IMR-90 (cell line): ENCODE measurements around the gene NCKAP5. TPM values are rescaled to one million over a fixed set of nuclear protein-coding genes. Genes with fewer than 3 reads are reported as not detected.

Experiments used
- ATAC-seq: fragments of 200-7000 bp; cut with Tn5 transposase; 2 replicates; pipeline ENCODE4 v1.9.1; 2020; ENCODE audit warnings: low read depth, mild to moderate bottlenecking, moderate library complexity
- BruUV-seq: library from RNA; stranded (reverse); fragments of 400-500 nt; replicated peaks from 2 replicates; lab custom pipeline; 2021; lab: Mats Ljungman, UMichigan
- CTCF ChIA-PET: fragments of 300-600 bp; formaldehyde crosslinking; extraction: SDS; loops from one replicate; lab custom pipeline; 2021; ENCODE audit warnings: antibody characterized with exemption; lab: Yijun Ruan, JAX
- POLR2A ChIA-PET: fragments of 300-600 bp; sonication (Branson Sonifier 250); formaldehyde crosslinking; loops from one replicate; lab custom pipeline; 2022; ENCODE audit warnings: antibody characterized with exemption; ENCODE audit not compliant: unreplicated experiment; lab: Charles Lee
- DNase-seq: peaks from one replicate; pipeline ENCODE4 v3.0.0; 2013
- H2AFZ ChIP-seq: replicated peaks from 2 replicates; pipeline ENCODE3; 2013; ENCODE audit warnings: low read length, mild to moderate bottlenecking; ENCODE audit not compliant: poor library complexity
- H2AK5ac ChIP-seq: 2 replicates; pipeline ENCODE4 v1.6.1; 2013; ENCODE audit warnings: low read depth, low read length, inconsistent platforms
- H2AK9ac ChIP-seq: replicated peaks from 2 replicates; pipeline ENCODE3; 2013; ENCODE audit warnings: mild to moderate bottlenecking, low read depth, low read length, moderate library complexity; ENCODE audit not compliant: poor library complexity
- H2BK120ac ChIP-seq: 2 replicates; pipeline ENCODE4 v1.6.1; 2013; ENCODE audit warnings: low read depth, low read length, inconsistent platforms
- H2BK15ac ChIP-seq: 3 replicates; pipeline ENCODE4 v1.6.1; 2013; ENCODE audit warnings: low read depth, low read length, inconsistent platforms
- H2BK20ac ChIP-seq: 2 replicates; pipeline ENCODE4 v1.6.1; 2013; ENCODE audit warnings: low read depth, mild to moderate bottlenecking, inconsistent platforms, low read length, moderate library complexity
- H2BK5ac ChIP-seq: 2 replicates; pipeline ENCODE4 v1.6.1; 2013; ENCODE audit warnings: mild to moderate bottlenecking, low read depth, low read length, inconsistent platforms; ENCODE audit not compliant: poor library complexity, severe bottlenecking
- H3K14ac ChIP-seq: replicated peaks from 2 replicates; pipeline ENCODE4 v1.6.1; 2013; ENCODE audit warnings: low read depth, low read length, inconsistent platforms
- H3K18ac ChIP-seq: 2 replicates; pipeline ENCODE4 v1.6.1; 2013; ENCODE audit warnings: low read depth, low read length, control low read depth
- H3K23ac ChIP-seq: 2 replicates; pipeline ENCODE4 v1.6.1; 2013; ENCODE audit warnings: low read depth, low read length, inconsistent platforms
- H3K27ac ChIP-seq: 2 replicates; pipeline ENCODE4 v1.5.1; 2013; ENCODE audit warnings: mild to moderate bottlenecking, control low read depth, low read length; ENCODE audit not compliant: insufficient read depth
- H3K27me3 ChIP-seq: 2 replicates; pipeline ENCODE4 v1.6.1; 2013; ENCODE audit warnings: low read length; ENCODE audit not compliant: control insufficient read depth, insufficient read depth
- H3K36me3 ChIP-seq: 2 replicates; pipeline ENCODE4 v1.6.1; 2013; ENCODE audit warnings: low read length, mixed read lengths; ENCODE audit not compliant: control insufficient read depth, insufficient read depth
- H3K4ac ChIP-seq: 2 replicates; pipeline ENCODE4 v1.6.1; 2013; ENCODE audit warnings: low read depth, low read length, inconsistent platforms
- H3K4me1 ChIP-seq: 2 replicates; pipeline ENCODE4 v1.6.1; 2013; ENCODE audit warnings: low read length, mixed read lengths; ENCODE audit not compliant: control insufficient read depth, insufficient read depth
- H3K4me2 ChIP-seq: 2 replicates; pipeline ENCODE4 v1.6.1; 2013; ENCODE audit warnings: low read depth, mild to moderate bottlenecking, control low read depth, low read length, moderate library complexity
- H3K4me3 ChIP-seq: 2 replicates; pipeline ENCODE4 v1.5.1; 2013; ENCODE audit warnings: low read depth, mild to moderate bottlenecking, control low read depth, low read length, moderate library complexity; ENCODE audit not compliant: insufficient read depth
- H3K56ac ChIP-seq: 2 replicates; pipeline ENCODE4 v1.6.1; 2013; ENCODE audit warnings: low read length, inconsistent platforms; ENCODE audit not compliant: insufficient read depth; ENCODE audit errors: extremely low read depth
- H3K79me1 ChIP-seq, 2 experiments: 2 replicates each; pipeline ENCODE4 v1.6.1; 2013; ENCODE audit warnings: low read length in 2 of 2, inconsistent platforms in 1 of 2, low read depth in 1 of 2
- H3K9ac ChIP-seq: 2 replicates; pipeline ENCODE4 v1.6.1; 2013; ENCODE audit warnings: low read depth, low read length, control low read depth
- H3K9me1 ChIP-seq: 2 replicates; pipeline ENCODE4 v1.6.1; 2013; ENCODE audit warnings: low read length, inconsistent platforms; ENCODE audit not compliant: insufficient read depth
- H3K9me3 ChIP-seq: 2 replicates; pipeline ENCODE4 v1.6.1; 2013; ENCODE audit warnings: low read length; ENCODE audit not compliant: control insufficient read depth, insufficient read depth
- H4K20me1 ChIP-seq: 2 replicates; pipeline ENCODE4 v1.6.1; 2013; ENCODE audit warnings: low read length, inconsistent platforms; ENCODE audit not compliant: insufficient read depth
- H4K5ac ChIP-seq: 2 replicates; pipeline ENCODE4 v1.6.1; 2013; ENCODE audit warnings: mild to moderate bottlenecking, low read depth, low read length, control low read depth
- H4K8ac ChIP-seq, 2 experiments: 2 replicates each; pipeline ENCODE4 v1.6.1; 2013; ENCODE audit warnings: low read depth in 2 of 2, low read length in 2 of 2, control low read depth in 1 of 2, inconsistent platforms in 1 of 2
- H4K91ac ChIP-seq: 2 replicates; pipeline ENCODE4 v1.6.1; 2013; ENCODE audit warnings: low read depth, low read length, inconsistent platforms; ENCODE audit not compliant: insufficient read depth
- BHLHE40 ChIP-seq: fragments of 150-350 bp; IDR thresholded peaks from 2 replicates; pipeline ENCODE4 v1.6.1; 2016; ENCODE audit warnings: mild to moderate bottlenecking, low read depth, low read length
- CEBPB ChIP-seq: IDR thresholded peaks from 2 replicates; pipeline ENCODE4 v1.6.1; 2012; ENCODE audit warnings: low read depth, low read length, improper control_type of control experiment
- CHD1 ChIP-seq: IDR thresholded peaks from 2 replicates; pipeline ENCODE4 v1.6.1; 2012; ENCODE audit warnings: low read depth, low read length, improper control_type of control experiment
- CTCF ChIP-seq: conservative IDR thresholded peaks from 2 replicates; pipeline ENCODE4 v1.5.1; 2012; ENCODE audit warnings: mild to moderate bottlenecking, low read depth, low read length, improper control_type of control experiment
- ELK1 ChIP-seq: fragments of 150-350 bp; IDR thresholded peaks from 2 replicates; pipeline ENCODE4 v1.6.1; 2016; ENCODE audit warnings: low read depth, mild to moderate bottlenecking, low read length, moderate library complexity, borderline replicate concordance
- FOS ChIP-seq: fragments of 150-350 bp; IDR thresholded peaks from 2 replicates; pipeline ENCODE4 v1.6.1; 2016; ENCODE audit warnings: low read depth, low read length
- MAFK ChIP-seq: IDR thresholded peaks from 2 replicates; pipeline ENCODE4 v1.6.1; 2012; ENCODE audit warnings: low read depth, low read length, improper control_type of control experiment
- MAZ ChIP-seq: IDR thresholded peaks from 2 replicates; pipeline ENCODE4 v1.6.1; 2012; ENCODE audit warnings: low read depth, mild to moderate bottlenecking, low read length, improper control_type of control experiment, moderate library complexity, borderline replicate concordance
- MXI1 ChIP-seq: IDR thresholded peaks from 2 replicates; pipeline ENCODE4 v1.6.1; 2012; ENCODE audit warnings: low read depth, mild to moderate bottlenecking, low read length, moderate library complexity, borderline replicate concordance
- NFE2L2 ChIP-seq: fragments of 150-350 bp; IDR thresholded peaks from 2 replicates; pipeline ENCODE4 v1.6.1; 2016; ENCODE audit warnings: low read depth, mild to moderate bottlenecking, low read length
- POLR2A ChIP-seq: IDR thresholded peaks from 2 replicates; pipeline ENCODE4 v1.6.1; 2012; ENCODE audit warnings: mild to moderate bottlenecking, low read depth, low read length
- RAD21 ChIP-seq: IDR thresholded peaks from 2 replicates; pipeline ENCODE4 v1.6.1; 2012; ENCODE audit warnings: low read length, improper control_type of control experiment
- RCOR1 ChIP-seq: IDR thresholded peaks from 2 replicates; pipeline ENCODE4 v1.6.1; 2012; ENCODE audit warnings: mild to moderate bottlenecking, low read length, improper control_type of control experiment; ENCODE audit not compliant: insufficient replicate concordance
- RFX5 ChIP-seq: IDR thresholded peaks from 2 replicates; pipeline ENCODE4 v1.8.0; 2012; ENCODE audit warnings: low read depth, mild to moderate bottlenecking, low read length, moderate library complexity
- SMC3 ChIP-seq: fragments of 150-350 bp; IDR thresholded peaks from 2 replicates; pipeline ENCODE4 v1.6.1; 2016; ENCODE audit warnings: low read depth, mild to moderate bottlenecking, antibody characterized with exemption, low read length, moderate library complexity
- USF2 ChIP-seq: fragments of 150-350 bp; IDR thresholded peaks from 2 replicates; pipeline ENCODE4 v1.6.1; 2017; ENCODE audit warnings: mild to moderate bottlenecking, antibody characterized with exemption, low read length, low read depth
- WGBS, 2 experiments: methylation state at CpG; one replicate each; pipeline versions ENCODE4 v1.1.5 to v1.1.7; 2013; ENCODE audit warnings: missing lambda C conversion rate in 2 of 2; ENCODE audit not compliant: insufficient read length in 1 of 2; ENCODE audit errors: extremely low coverage in 2 of 2; 5-methylcytosine and 5-hydroxymethylcytosine counted together
- dilution Hi-C: fragments of 300-500 bp; cut with HindIII; formaldehyde crosslinking; loops from one replicate; pipeline ENCODE4 v1.14.3; 2018; ENCODE audit warnings: low sequenced_read_pairs; ENCODE audit not compliant: unreplicated experiment
- in situ Hi-C: fragments of 300-500 bp; cut with MboI; formaldehyde crosslinking; loops from 3 replicates; pipeline ENCODE4 v1.14.3; 2019; ENCODE audit warnings: low sequenced_read_pairs, inconsistent platforms, mixed read lengths
- intact Hi-C: fragments of 100-400 bp; cut with micrococcal nuclease; formaldehyde crosslinking; loops from 2 replicates; pipeline ENCODE4 v1.10.0; 2022
- polyA plus RNA-seq, 3 experiments: library from polyadenylated mRNA; depleted of rRNA; stranded (reverse); fragments of >200 nt; gene quantifications; 2 replicates each; pipeline ENCODE4 v1.2.3, GENCODE V29; 2012; ENCODE audit warnings: low replicate concordance in 1 of 3
- total RNA-seq: library from RNA; depleted of rRNA; stranded (reverse); fragments of >200 nt; gene quantifications from 2 replicates; pipeline ENCODE4 v1.2.3, GENCODE V29; 2012

Gene NCKAP5
- total and polyA plus RNA-seq, 2 of the 4 experiments (the other 2 are of a cell fraction): 2.7 to 3.9 TPM

- intact Hi-C loops: no loop called here
These were observed 276.0 kb downstream of the NCKAP5 start for GRCh38 chr2:133292259-133292658.

More at GRCh38 chr2:133292259-133292658, 276.0 kb downstream of the NCKAP5 start:
- DNase-seq (no peak), ATAC-seq (no peak)
- Histone ChIP-seq H3K9me1 (peaks cover 9% of the 10 kb centered on the region), H2AK5ac (no peak overlapping the region), H3K4ac (peak overlapping the region; percentile 23; the same call in 1 of the 2 replicates), H2BK5ac (no peak overlapping the region), H4K8ac (peak overlapping the region in 1 of 2 experiments; percentile 27; a peak in 1 of 4 replicates), H3K79me1 (peaks cover 24 to 45% of the 10 kb centered on the region in 2 experiments), H3K18ac (no peak overlapping the region), H4K20me1 (no peaks in the 10 kb centered on the region), H3K9ac (no peak overlapping the region), H3K56ac (no peak overlapping the region), H4K91ac (no peak overlapping the region), H3K4me2 (no peak overlapping the region), H4K5ac (no peak overlapping the region), H3K36me3 (no peaks in the 10 kb centered on the region), H2BK20ac (0 out of 2 replicates have a peak overlapping the region, but pooled peaks have one; percentile 44), H2AK9ac (no peak overlapping the region), H3K27me3 (no peaks in the 10 kb centered on the region), H3K14ac (no peak overlapping the region), H3K23ac (no peak overlapping the region), H2AFZ (no peak overlapping the region), H3K4me1 (peaks cover 14% of the 10 kb centered on the region), H3K4me3 (no peak overlapping the region), H2BK120ac (peak overlapping the region; percentile 40; the same call in 1 of the 2 replicates), H2BK15ac (no peak overlapping the region), H3K9me3 (no peaks in the 10 kb centered on the region), H3K27ac (no peak overlapping the region)
- TF ChIP-seq CTCF (no peak), CHD1 (no peak), RCOR1 (no peak), RFX5 (no peak), SMC3 (no peak), MAFK (no peak), POLR2A (no peak), NFE2L2 (no peak), MXI1 (no peak), RAD21 (no peak), ELK1 (no peak), USF2 (no peak), FOS (no peak), BHLHE40 (no peak), MAZ (no peak), CEBPB (no peak)
- dilution Hi-C loops (no loop called here), in situ Hi-C loops (no loop called here)
- ChIA-PET CTCF (no interaction called here), POLR2A (no interaction called here)
- 20% methylated on average over 1 of the region's 2 CpGs; no CpG with 5 or more reads in 1 of the 2 experiments for WGBS, 2 experiments
- no TSS peak for BruUV-seq
